HepG2 (cell line): ENCODE measurements around the gene CACNA2D1. TPM values are rescaled to one million over a fixed set of nuclear protein-coding genes. Genes with fewer than 3 reads are reported as not detected.

Source experiments
- ATAC-seq: fragments of 200-7000 bp; cut with Tn5 transposase; 3 replicates; pipeline ENCODE4 v1.9.1; 2020; ENCODE audit warnings: mild to moderate bottlenecking, moderate library complexity
- BruUV-seq: library from RNA; stranded (reverse); fragments of 400-500 nt; replicated peaks from 2 replicates; lab custom pipeline; 2021; lab: Mats Ljungman, UMichigan
- CTCF ChIA-PET: fragments of 300-600 bp; formaldehyde crosslinking; extraction: SDS; loops from one replicate; lab custom pipeline; 2021; ENCODE audit warnings: low total read pairs, inconsistent platforms, low intra/inter-chr PET ratio; lab: Yijun Ruan, JAX
- POLR2A ChIA-PET: fragments of 350-600 bp; sonication (Branson Sonifier 250); formaldehyde crosslinking; loops from one replicate; lab custom pipeline; 2020; ENCODE audit warnings: antibody characterized with exemption, inconsistent platforms; lab: Yijun Ruan, JAX
- DNase-seq: peaks from one replicate; pipeline ENCODE4 v3.0.0-alpha.2; 2015; ENCODE audit warnings: low spot score
- FAIRE-seq: peaks from 3 replicates; lab custom pipeline; 2011; peaks lifted over from hg19 to GRCh38; lab: Jason Lieb, UNC
- H2AFZ ChIP-seq: one replicate; pipeline ENCODE4 v1.6.1; 2011; ENCODE audit warnings: low read length, inconsistent platforms
- H3K27ac ChIP-seq: fragments of 300-600 bp; 3 replicates; pipeline ENCODE4 v1.8.0; 2011; ENCODE audit warnings: mixed run types, mild to moderate bottlenecking, mixed read lengths, low read length, inconsistent platforms; ENCODE audit not compliant: insufficient read depth; ENCODE audit errors: extremely low read length
- H3K27me3 ChIP-seq, 2 experiments: fragments of 200-600 bp in 1 of 2; 2 replicates in 1 of 2; 3 replicates in 1 of 2; pipeline versions ENCODE4 v1.6.0 to v1.8.0; 2011; ENCODE audit warnings: low read length in 2 of 2, mild to moderate bottlenecking in 2 of 2, moderate library complexity in 2 of 2, inconsistent platforms in 1 of 2; ENCODE audit not compliant: insufficient read depth in 2 of 2, control insufficient read depth in 1 of 2
- H3K36me3 ChIP-seq, 2 experiments: fragments of 200-600 bp in 1 of 2; replicated peaks in 1 of 2; 2 replicates in 1 of 2; 3 replicates in 1 of 2; pipeline versions ENCODE4 v1.5.1 to v1.8.0; 2011; ENCODE audit warnings: low read length in 2 of 2, inconsistent platforms in 1 of 2; ENCODE audit not compliant: insufficient read depth in 2 of 2, control insufficient read depth in 1 of 2
- H3K4me1 ChIP-seq: 2 replicates; pipeline ENCODE4 v1.5.1; 2012; ENCODE audit warnings: low read length, inconsistent platforms; ENCODE audit not compliant: insufficient read depth
- H3K4me2 ChIP-seq: 2 replicates; pipeline ENCODE4 v1.6.0; 2011; ENCODE audit warnings: low read depth, low read length, inconsistent platforms
- H3K4me3 ChIP-seq, 3 experiments: fragments of 200-600 bp in 1 of 3; sonication (generic), shearing (Covaris generic) in 1 of 3; replicated peaks in 1 of 3; 2 replicates each; pipeline ENCODE4 v1.5.1; 2011 to 2016; ENCODE audit warnings: low read length in 3 of 3, inconsistent platforms in 2 of 3, low read depth in 2 of 3, mild to moderate bottlenecking in 2 of 3, control low read depth in 1 of 3, mixed read lengths in 1 of 3; ENCODE audit not compliant: insufficient read depth in 1 of 3
- H3K79me2 ChIP-seq: one replicate; pipeline ENCODE4 v1.6.1; 2011; ENCODE audit warnings: low read length, inconsistent platforms; ENCODE audit not compliant: insufficient read depth
- H3K9ac ChIP-seq: 2 replicates; pipeline ENCODE4 v1.6.0; 2011; ENCODE audit warnings: mild to moderate bottlenecking, low read depth, low read length, inconsistent platforms; ENCODE audit not compliant: insufficient read depth
- H3K9me3 ChIP-seq: 2 replicates; pipeline ENCODE4 v1.5.1; 2012; ENCODE audit warnings: mild to moderate bottlenecking, low read length
- H4K20me1 ChIP-seq: 2 replicates; pipeline ENCODE4 v1.6.0; 2011; ENCODE audit warnings: inconsistent platforms, mild to moderate bottlenecking, low read length, moderate library complexity; ENCODE audit not compliant: insufficient read depth
- ADNP ChIP-seq: sonication (generic); formaldehyde crosslinking; IDR thresholded peaks from 2 replicates; pipeline ENCODE4 v1.4.0; 2020; ENCODE audit warnings: missing genetic modification reagents
- CERS6 ChIP-seq: sonication (generic); formaldehyde crosslinking; IDR thresholded peaks from 2 replicates; pipeline ENCODE4 v1.5.0; 2020; ENCODE audit warnings: missing genetic modification reagents
- CSRNP1 ChIP-seq: sonication (generic); formaldehyde crosslinking; IDR thresholded peaks from 2 replicates; pipeline ENCODE4 v1.8.1; 2023; ENCODE audit warnings: mild to moderate bottlenecking, missing genetic modification reagents
- DZIP1 ChIP-seq: sonication (generic); formaldehyde crosslinking; IDR thresholded peaks from 2 replicates; pipeline ENCODE4 v1.5.0; 2020; ENCODE audit warnings: mild to moderate bottlenecking, missing genetic modification reagents
- HMGA1 ChIP-seq: sonication (generic); formaldehyde crosslinking; conservative IDR thresholded peaks from 2 replicates; pipeline ENCODE4 v1.4.0; 2020; ENCODE audit warnings: missing genetic modification reagents
- HNRNPH1 ChIP-seq: fragments of 200-400 bp; formaldehyde crosslinking; optimal IDR thresholded peaks from 2 replicates; pipeline ENCODE3; 2017; ENCODE audit warnings: mild to moderate bottlenecking, low read depth, low read length
- IRF9 ChIP-seq: sonication (generic); formaldehyde crosslinking; IDR thresholded peaks from 2 replicates; pipeline ENCODE4 v1.8.0; 2022; ENCODE audit warnings: missing genetic modification reagents, mild to moderate bottlenecking, borderline replicate concordance
- ISX ChIP-seq: sonication (generic); formaldehyde crosslinking; conservative IDR thresholded peaks from 2 replicates; pipeline ENCODE4 v1.5.0; 2020; ENCODE audit warnings: missing genetic modification reagents
- MAF1 ChIP-seq: sonication (generic); formaldehyde crosslinking; IDR thresholded peaks from 2 replicates; pipeline ENCODE4 v1.5.0; 2020; ENCODE audit warnings: missing genetic modification reagents, borderline replicate concordance
- MEIS2 ChIP-seq: sonication (generic); formaldehyde crosslinking; IDR thresholded peaks from 2 replicates; pipeline ENCODE4 v1.9.0; 2021; ENCODE audit warnings: mild to moderate bottlenecking, missing genetic modification reagents
- POGZ ChIP-seq: sonication (generic); formaldehyde crosslinking; IDR thresholded peaks from 2 replicates; pipeline ENCODE4 v1.4.0; 2020; ENCODE audit warnings: mild to moderate bottlenecking, missing genetic modification reagents
- SOX5 ChIP-seq: IDR thresholded peaks from 2 replicates; pipeline ENCODE4 v1.6.1; 2016; ENCODE audit warnings: borderline replicate concordance
- SP4 ChIP-seq: sonication (generic); formaldehyde crosslinking; IDR thresholded peaks from 2 replicates; pipeline ENCODE4 v1.8.1; 2023; ENCODE audit warnings: mild to moderate bottlenecking, missing genetic modification reagents
- SP5 ChIP-seq: IDR thresholded peaks from 2 replicates; pipeline ENCODE4 v1.6.1; 2016; ENCODE audit warnings: low read depth, borderline replicate concordance
- TBX3 ChIP-seq: fragments of 450-650 bp; IDR thresholded peaks from 2 replicates; pipeline ENCODE4 v1.6.1; 2017; ENCODE audit warnings: antibody characterized with exemption, mild to moderate bottlenecking, inconsistent platforms, borderline replicate concordance
- ZNF451 ChIP-seq: sonication (generic); formaldehyde crosslinking; IDR thresholded peaks from 2 replicates; pipeline ENCODE4 v1.5.0; 2020; ENCODE audit warnings: mild to moderate bottlenecking, missing genetic modification reagents
- ZNF766 ChIP-seq: sonication (generic); formaldehyde crosslinking; IDR thresholded peaks from 2 replicates; pipeline ENCODE4 v1.5.0; 2020; ENCODE audit warnings: missing genetic modification reagents, borderline replicate concordance
- ZNF83 ChIP-seq: sonication (generic); formaldehyde crosslinking; IDR thresholded peaks from 2 replicates; pipeline ENCODE4 v1.4.0; 2020; ENCODE audit warnings: missing genetic modification reagents, mild to moderate bottlenecking, borderline replicate concordance
- in situ Hi-C: cut with HindIII; loops from 2 replicates; pipeline ENCODE4 v1.10.0; 2017; ENCODE audit warnings: low pct_unique_long_range_greater_than_20kb; ENCODE audit not compliant: extremely low pct_ligation_motif_present
- intact Hi-C: fragments of 100-400 bp; cut with micrococcal nuclease; formaldehyde crosslinking; loops from one replicate; pipeline ENCODE4 v1.10.0; 2022; ENCODE audit not compliant: unreplicated experiment
- polyA plus RNA-seq, 8 experiments: library from polyadenylated mRNA; depleted of rRNA in 3 of 8; stranded (reverse) in 7 of 8; unstranded in 1 of 8; fragments of >200 nt; fragmentation: Illumina TruSeq in 4 of 8; extraction: Trizol in 4 of 8; gene quantifications; 2 replicates each; pipeline versions ENCODE4 v1.2.1 to v1.2.3, GENCODE V29; 2011 to 2016; ENCODE audit warnings: low read depth in 4 of 8, missing spikeins in 1 of 8, mixed read lengths in 1 of 8; ENCODE audit not compliant: insufficient read depth in 1 of 8
- total RNA-seq, 5 experiments: library from RNA; depleted of rRNA; stranded (reverse); fragments of >200 nt; fragmentation: Illumina TruSeq; extraction: Trizol; gene quantifications; 2 replicates each; pipeline ENCODE4 v1.2.3, GENCODE V29; 2016; ENCODE audit warnings: low read depth in 1 of 5

CACNA2D1 gene
- total and polyA plus RNA-seq, 2 of the 13 experiments (the other 11 are each of a cell fraction or from before 2014, with no cell fraction given): not detected

GRCh38 chr7:82142263-82142864, 301.2 kb downstream of the CACNA2D1 start:
- H4K20me1 ChIP-seq: no peaks in the 10 kb centered on the region
- no peak overlapping the region for H3K4me3 ChIP-seq
- TF ChIP-seq HNRNPH1 (no peak), SP4 (no peak), CERS6 (CRISPR knock-in tag) (no peak), MAF1 (CRISPR knock-in tag) (no peak), HMGA1 (no peak), ISX (no peak), ZNF451 (no peak), ZNF766 (CRISPR knock-in tag) (no peak), ADNP (CRISPR knock-in tag) (no peak), IRF9 (no peak), SP5 (no peak), CSRNP1 (CRISPR knock-in tag) (no peak), SOX5 (CRISPR knock-in tag) (no peak), TBX3 (no peak), DZIP1 (no peak), POGZ (CRISPR knock-in tag) (no peak), MEIS2 (CRISPR knock-in tag) (no peak), ZNF83 (CRISPR knock-in tag) (no peak)
- H3K4me1 ChIP-seq: no peaks in the 10 kb centered on the region
- DNase-seq: no peak
- no peaks in the 10 kb centered on the region for H3K9me3 ChIP-seq
- ChIA-PET POLR2A (no interaction called here), CTCF (no interaction called here)
- FAIRE-seq: no peak
- H3K79me2 ChIP-seq: no peaks in the 10 kb centered on the region
- H3K36me3 ChIP-seq: no peaks in the 10 kb centered on the region
- no peak overlapping the region for H3K4me2 ChIP-seq
- H3K27ac ChIP-seq: no peak overlapping the region
- intact Hi-C loops (no loop called here), in situ Hi-C loops (no loop called here)
- no peak overlapping the region for H3K9ac ChIP-seq
- no peaks in the 10 kb centered on the region for H3K27me3 ChIP-seq
- BruUV-seq: no TSS peak
- no peak for ATAC-seq
- no peak overlapping the region for H2AFZ ChIP-seq
